Trophoblast cell (in vitro differentiated cells and primary cell): ENCODE results near the gene FAM13A.
A peak's percentile ranks its signal among the peaks of the same experiment; 100 is the strongest.

Source experiments
- DNase-seq, 2 donors: peaks; one replicate each; pipeline ENCODE4 v3.0.0-alpha.2; 2016
- H2AFZ ChIP-seq: 2 replicates; pipeline ENCODE4 v1.6.1; 2013; ENCODE audit warnings: low read length, moderate library complexity, mild to moderate bottlenecking; ENCODE audit not compliant: insufficient read depth, poor library complexity
- H2AK5ac ChIP-seq: 2 replicates; pipeline ENCODE4 v1.6.1; 2013; ENCODE audit warnings: mild to moderate bottlenecking, low read length
- H2BK120ac ChIP-seq: 2 replicates; pipeline ENCODE4 v1.6.1; 2013; ENCODE audit warnings: low read length, mild to moderate bottlenecking, moderate library complexity; ENCODE audit not compliant: insufficient read depth, poor library complexity
- H2BK12ac ChIP-seq: 2 replicates; pipeline ENCODE4 v1.6.1; 2013; ENCODE audit warnings: mild to moderate bottlenecking, low read length, moderate library complexity
- H2BK5ac ChIP-seq: 2 replicates; pipeline ENCODE4 v1.6.1; 2013; ENCODE audit warnings: low read length, low read depth, moderate library complexity, mild to moderate bottlenecking; ENCODE audit not compliant: poor library complexity
- H3K14ac ChIP-seq: 2 replicates; pipeline ENCODE4 v1.6.1; 2013; ENCODE audit warnings: mild to moderate bottlenecking, low read length
- H3K18ac ChIP-seq: 2 replicates; pipeline ENCODE4 v1.6.1; 2013; ENCODE audit warnings: mild to moderate bottlenecking, low read length
- H3K23ac ChIP-seq: 2 replicates; pipeline ENCODE4 v1.6.1; 2013; ENCODE audit warnings: low read length
- H3K27ac ChIP-seq: 2 replicates; pipeline ENCODE4 v1.5.1; 2013; ENCODE audit warnings: low read depth, mild to moderate bottlenecking, inconsistent platforms, low read length, moderate library complexity
- H3K27me3 ChIP-seq: 2 replicates; pipeline ENCODE4 v1.6.1; 2013; ENCODE audit warnings: inconsistent platforms, mild to moderate bottlenecking, low read length, moderate library complexity; ENCODE audit not compliant: insufficient read depth
- H3K36me3 ChIP-seq, 2 experiments: 1 replicate in 1 of 2; 2 replicates in 1 of 2; pipeline ENCODE4 v1.6.1; 2013; ENCODE audit warnings: low read length in 2 of 2, mild to moderate bottlenecking in 2 of 2, moderate library complexity in 1 of 2; ENCODE audit not compliant: insufficient read depth in 2 of 2, control insufficient read depth in 1 of 2
- H3K4ac ChIP-seq: 2 replicates; pipeline ENCODE4 v1.6.1; 2013; ENCODE audit warnings: low read depth, mild to moderate bottlenecking, low read length, moderate library complexity
- H3K4me1 ChIP-seq, 2 experiments: 1 replicate in 1 of 2; 2 replicates in 1 of 2; pipeline ENCODE4 v1.6.1; 2013; ENCODE audit warnings: low read length in 2 of 2, mild to moderate bottlenecking in 2 of 2, moderate library complexity in 1 of 2; ENCODE audit not compliant: insufficient read depth in 2 of 2, control insufficient read depth in 1 of 2
- H3K4me2 ChIP-seq: 2 replicates; pipeline ENCODE4 v1.6.1; 2013; ENCODE audit warnings: inconsistent platforms, mild to moderate bottlenecking, low read length, moderate library complexity
- H3K4me3 ChIP-seq: 2 replicates; pipeline ENCODE4 v1.5.1; 2013; ENCODE audit warnings: mild to moderate bottlenecking, low read depth, low read length, inconsistent platforms
- H3K79me1 ChIP-seq: one replicate; pipeline ENCODE4 v1.6.1; 2013; ENCODE audit warnings: low read length
- H3K79me2 ChIP-seq: 2 replicates; pipeline ENCODE4 v1.6.1; 2013; ENCODE audit warnings: low read length, mild to moderate bottlenecking; ENCODE audit not compliant: control insufficient read depth, insufficient read depth, poor library complexity
- H3K9ac ChIP-seq: 2 replicates; pipeline ENCODE4 v1.6.1; 2013; ENCODE audit warnings: mild to moderate bottlenecking, low read length
- H3K9me3 ChIP-seq: 2 replicates; pipeline ENCODE4 v1.6.1; 2013; ENCODE audit warnings: low read depth, mild to moderate bottlenecking, control low read depth, inconsistent platforms, low read length; ENCODE audit not compliant: insufficient read depth
- H4K12ac ChIP-seq: 2 replicates; pipeline ENCODE4 v1.6.1; 2013; ENCODE audit warnings: low read depth, mild to moderate bottlenecking, low read length, moderate library complexity
- H4K8ac ChIP-seq: 2 replicates; pipeline ENCODE4 v1.6.1; 2013; ENCODE audit warnings: low read depth, mild to moderate bottlenecking, low read length, moderate library complexity
- H4K91ac ChIP-seq: one replicate; pipeline ENCODE4 v1.6.1; 2013; ENCODE audit warnings: low read depth, mild to moderate bottlenecking, low read length, moderate library complexity
- WGBS: extraction: QIAGEN DNeasy Blood & Tissue Kit; methylation state at CpG from one replicate; pipeline ENCODE4 v1.1.7; 2013; ENCODE audit warnings: missing lambda C conversion rate; ENCODE audit not compliant: insufficient read length, insufficient coverage; ENCODE audit errors: extremely low coverage; 5-methylcytosine and 5-hydroxymethylcytosine counted together

The FAM13A gene

GRCh38 chr4:88870428-88870827 is 186.6 kb downstream of the FAM13A start:
- H4K12ac ChIP-seq, result no peak overlapping the region
- no peak overlapping the region for H4K8ac ChIP-seq
- H3K14ac ChIP-seq, result no peak overlapping the region
- no peaks in the 10 kb centered on the region for H3K36me3 ChIP-seq
- no peak overlapping the region for H3K23ac ChIP-seq
- no peaks in the 10 kb centered on the region for H3K79me1 ChIP-seq
- no peaks in the 10 kb centered on the region for H3K4me1 ChIP-seq
- H2BK120ac ChIP-seq, result no peak overlapping the region
- no peak for DNase-seq
- H3K79me2 ChIP-seq, result no peaks in the 10 kb centered on the region
- no peak overlapping the region for H2BK5ac ChIP-seq
- no peak overlapping the region for H3K4me2 ChIP-seq
- no peaks in the 10 kb centered on the region for H3K9me3 ChIP-seq
- H4K91ac ChIP-seq, result no peak overlapping the region
- no peak overlapping the region for H3K4ac ChIP-seq
- H2AK5ac ChIP-seq, result no peak overlapping the region
- no peak overlapping the region for H3K9ac ChIP-seq
- no peaks in the 10 kb centered on the region for H3K27me3 ChIP-seq
- H2BK12ac ChIP-seq, result no peak overlapping the region
- H3K27ac ChIP-seq, result no peak overlapping the region
- no CpG with 5 or more reads among the region's 9 CpGs for WGBS
- H3K4me3 ChIP-seq, result no peak overlapping the region
- H3K18ac ChIP-seq, result no peak overlapping the region
- no peak overlapping the region for H2AFZ ChIP-seq

DNA sequence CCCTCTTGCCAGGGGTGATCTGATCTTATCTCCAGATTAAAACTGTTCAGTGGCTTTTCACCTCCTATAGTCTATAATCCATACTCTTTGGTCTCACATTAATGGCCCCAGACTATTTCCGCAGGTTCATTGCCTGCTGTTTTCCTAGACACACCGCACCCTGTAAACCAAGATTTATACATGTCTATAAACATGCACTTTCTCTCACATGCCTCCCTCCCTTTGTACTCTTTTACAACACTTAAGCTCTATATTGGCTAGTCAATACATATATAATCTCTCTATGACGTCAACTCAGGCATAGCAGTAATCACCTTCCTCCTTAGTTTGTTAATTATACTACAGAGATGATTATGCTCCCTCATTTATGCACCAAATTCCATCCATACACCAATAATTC is 188.5 kb downstream of the FAM13A start:
- Histone ChIP-seq H2AFZ (no peak overlapping the region), H3K18ac (no peak overlapping the region), H3K36me3 (no peaks in the 10 kb centered on the region), H3K9ac (no peak overlapping the region), H2BK12ac (no peak overlapping the region), H3K27me3 (no peaks in the 10 kb centered on the region), H3K9me3 (no peaks in the 10 kb centered on the region), H3K4ac (no peak overlapping the region), H4K91ac (no peak overlapping the region), H4K8ac (no peak overlapping the region), H3K79me1 (no peaks in the 10 kb centered on the region), H3K4me3 (no peak overlapping the region), H3K4me2 (no peak overlapping the region), H3K79me2 (no peaks in the 10 kb centered on the region), H2BK5ac (no peak overlapping the region), H3K23ac (no peak overlapping the region), H2BK120ac (no peak overlapping the region), H3K4me1 (no peaks in the 10 kb centered on the region), H2AK5ac (no peak overlapping the region), H4K12ac (no peak overlapping the region), H3K27ac (no peak overlapping the region), H3K14ac (no peak overlapping the region)
- WGBS, result no CpG with 5 or more reads among the region's 3 CpGs
- DNase-seq, result no peak

- peak in 1 of 2 donors; percentile 54 for DNase-seq
- H2AK5ac ChIP-seq, result no peak overlapping the region
- H2AFZ ChIP-seq, result no peak overlapping the region
- WGBS, result no CpG with 5 or more reads among the region's 4 CpGs
- no peak overlapping the region for H3K14ac ChIP-seq
- no peaks in the 10 kb centered on the region for H3K36me3 ChIP-seq
- no peaks in the 10 kb centered on the region for H3K79me2 ChIP-seq
- no peaks in the 10 kb centered on the region for H3K27me3 ChIP-seq
- H3K79me1 ChIP-seq, result no peaks in the 10 kb centered on the region
- H3K4me3 ChIP-seq, result no peak overlapping the region
- H3K9ac ChIP-seq, result no peak overlapping the region
- H3K27ac ChIP-seq, result no peak overlapping the region
- no peak overlapping the region for H2BK12ac ChIP-seq
- no peak overlapping the region for H3K4me2 ChIP-seq
- no peak overlapping the region for H4K8ac ChIP-seq
- no peaks in the 10 kb centered on the region for H3K9me3 ChIP-seq
- H3K23ac ChIP-seq, result no peak overlapping the region
- no peak overlapping the region for H2BK5ac ChIP-seq
- no peaks in the 10 kb centered on the region for H3K4me1 ChIP-seq
- H4K12ac ChIP-seq, result no peak overlapping the region
- no peak overlapping the region for H2BK120ac ChIP-seq
- no peak overlapping the region for H4K91ac ChIP-seq
- H3K18ac ChIP-seq, result no peak overlapping the region
- H3K4ac ChIP-seq, result no peak overlapping the region
Observed at GRCh38 chr4:88866862-88867550, 190.0 kb downstream of the FAM13A start.

GRCh38 chr4:88865466-88865865 is 191.5 kb downstream of the FAM13A start:
- H4K91ac ChIP-seq, result no peak overlapping the region
- no peak overlapping the region for H3K4me2 ChIP-seq
- H3K4me3 ChIP-seq, result no peak overlapping the region
- no peak overlapping the region for H4K12ac ChIP-seq
- H2AFZ ChIP-seq, result no peak overlapping the region
- no CpG with 5 or more reads among the region's 6 CpGs for WGBS
- no peak overlapping the region for H2AK5ac ChIP-seq
- no peaks in the 10 kb centered on the region for H3K27me3 ChIP-seq
- no peak overlapping the region for H3K27ac ChIP-seq
- H3K9ac ChIP-seq, result no peak overlapping the region
- no peak overlapping the region for H3K4ac ChIP-seq
- H3K23ac ChIP-seq, result no peak overlapping the region
- no peak for DNase-seq
- no peaks in the 10 kb centered on the region for H3K9me3 ChIP-seq
- H2BK120ac ChIP-seq, result no peak overlapping the region
- H3K18ac ChIP-seq, result no peak overlapping the region
- no peak overlapping the region for H3K14ac ChIP-seq
- no peaks in the 10 kb centered on the region for H3K79me2 ChIP-seq
- H3K4me1 ChIP-seq, result no peaks in the 10 kb centered on the region
- no peak overlapping the region for H2BK12ac ChIP-seq
- no peak overlapping the region for H4K8ac ChIP-seq
- H2BK5ac ChIP-seq, result no peak overlapping the region
- H3K79me1 ChIP-seq, result no peaks in the 10 kb centered on the region
- no peaks in the 10 kb centered on the region for H3K36me3 ChIP-seq
